Measurements from ENCODE around the gene MOSPD3.

The MOSPD3 gene

DNA sequence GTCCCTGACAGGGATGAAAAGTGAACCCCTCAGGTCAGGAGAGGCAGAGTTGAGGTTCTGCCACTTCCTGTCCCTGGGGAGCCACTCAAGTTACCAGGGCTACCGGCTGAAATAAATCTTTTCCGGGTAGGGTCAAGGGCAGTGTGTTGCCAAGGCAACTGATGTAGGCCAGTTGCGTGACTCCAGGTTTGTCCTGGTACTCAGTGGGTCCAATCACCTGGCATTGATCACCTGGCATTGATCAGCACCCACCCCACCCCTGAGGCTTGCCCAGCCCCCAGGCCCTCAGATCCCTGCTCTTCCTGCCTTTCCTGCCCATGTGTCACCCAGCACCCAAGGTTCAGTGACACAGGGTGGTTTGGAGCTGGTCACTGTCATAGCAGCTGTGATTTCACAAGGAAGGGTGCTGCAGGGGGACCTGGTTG lies 44.6 kb upstream of the MOSPD3 start:
- H3K9me3 ChIP-seq (ENCODE audit: control insufficient read depth, insufficient read depth, low read length): no peaks in the 10 kb centered on the region
- H3K4me2 ChIP-seq (ENCODE audit: low read length): peak overlapping the region; percentile 12
- peaks cover 11% of the 10 kb centered on the region for H3K27me3 ChIP-seq (ENCODE audit: control insufficient read depth, low read length)
- H3K36me3 ChIP-seq (ENCODE audit: control insufficient read depth, low read length): no peaks in the 10 kb centered on the region; the same call in 1 of the 2 replicates
- H3K9me2 ChIP-seq (replicated peaks; ENCODE audit: control insufficient read depth, low read length): no peaks in the 10 kb centered on the region
- H3K4me1 ChIP-seq (ENCODE audit: control insufficient read depth, low read length): peaks cover 38% of the 10 kb centered on the region
- H3K27ac ChIP-seq (ENCODE audit: low read depth, low read length): no peak overlapping the region
- H3F3A ChIP-seq (ENCODE audit: control insufficient read depth, insufficient read depth): no peaks in the 10 kb centered on the region
- H4K20me1 ChIP-seq (ENCODE audit: control insufficient read depth, insufficient read depth, low read depth, low read length): peaks cover 5% of the 10 kb centered on the region; the same call in 1 of the 2 replicates
- H3K79me2 ChIP-seq (ENCODE audit: control insufficient read depth, low read length): no peaks in the 10 kb centered on the region
- TF ChIP-seq EZH2phosphoT487 (IDR thresholded peaks at IDR 0.05; ENCODE audit: borderline replicate concordance, low read length) (no peak), CTCF (IDR thresholded peaks at IDR 0.05; ENCODE audit: low read depth, low read length, poor library complexity, severe bottlenecking) (no peak)
- no peak overlapping the region for H3K4me3 ChIP-seq (ENCODE audit: low read length)

GRCh38 chr7:100568176-100568895 lies 44.0 kb upstream of the MOSPD3 start:
- Histone ChIP-seq H3K4me1 (ENCODE audit: control insufficient read depth, low read length) (peaks cover 38% of the 10 kb centered on the region), H3K4me2 (ENCODE audit: low read length) (peak overlapping the region; percentile 12), H3K79me2 (ENCODE audit: control insufficient read depth, low read length) (no peaks in the 10 kb centered on the region), H3K27me3 (ENCODE audit: control insufficient read depth, low read length) (peaks cover 11% of the 10 kb centered on the region), H3K4me3 (ENCODE audit: low read length) (no peak overlapping the region), H3K9me2 (replicated peaks; ENCODE audit: control insufficient read depth, low read length) (no peaks in the 10 kb centered on the region), H3K27ac (ENCODE audit: low read depth, low read length) (no peak overlapping the region), H4K20me1 (ENCODE audit: control insufficient read depth, insufficient read depth, low read depth, low read length) (peaks cover 5% of the 10 kb centered on the region; the same call in 1 of the 2 replicates), H3F3A (ENCODE audit: control insufficient read depth, insufficient read depth) (no peaks in the 10 kb centered on the region), H3K36me3 (ENCODE audit: control insufficient read depth, low read length) (no peaks in the 10 kb centered on the region; the same call in 1 of the 2 replicates), H3K9me3 (ENCODE audit: control insufficient read depth, insufficient read depth, low read length) (no peaks in the 10 kb centered on the region)
- no peak for TF ChIP-seq CTCF (IDR thresholded peaks at IDR 0.05; ENCODE audit: low read depth, low read length, poor library complexity, severe bottlenecking)
- TF ChIP-seq EZH2phosphoT487 (IDR thresholded peaks at IDR 0.05; ENCODE audit: borderline replicate concordance, low read length): no peak

GRCh38 chr7:100568896-100569844 lies 43.2 kb upstream of the MOSPD3 start:
- H4K20me1 ChIP-seq (ENCODE audit: control insufficient read depth, insufficient read depth, low read depth, low read length): peaks cover 5% of the 10 kb centered on the region; the same call in 1 of the 2 replicates
- H3F3A ChIP-seq (ENCODE audit: control insufficient read depth, insufficient read depth): no peaks in the 10 kb centered on the region
- TF ChIP-seq CTCF (IDR thresholded peaks at IDR 0.05; ENCODE audit: low read depth, low read length, poor library complexity, severe bottlenecking) (peak; percentile 78), EZH2phosphoT487 (IDR thresholded peaks at IDR 0.05; ENCODE audit: borderline replicate concordance, low read length) (no peak)
- H3K27ac ChIP-seq (ENCODE audit: low read depth, low read length): no peak overlapping the region
- H3K4me1 ChIP-seq (ENCODE audit: control insufficient read depth, low read length): peaks cover 35% of the 10 kb centered on the region
- H3K27me3 ChIP-seq (ENCODE audit: control insufficient read depth, low read length): peaks cover 11% of the 10 kb centered on the region
- no peaks in the 10 kb centered on the region for H3K79me2 ChIP-seq (ENCODE audit: control insufficient read depth, low read length)
- peak overlapping the region; percentile 47 for H3K4me3 ChIP-seq (ENCODE audit: low read length)
- H3K9me2 ChIP-seq (replicated peaks; ENCODE audit: control insufficient read depth, low read length): no peaks in the 10 kb centered on the region
- peaks cover 3% of the 10 kb centered on the region; the same call in 1 of the 2 replicates for H3K36me3 ChIP-seq (ENCODE audit: control insufficient read depth, low read length)
- peak overlapping the region; percentile 68 for H3K4me2 ChIP-seq (ENCODE audit: low read length)
- no peaks in the 10 kb centered on the region for H3K9me3 ChIP-seq (ENCODE audit: control insufficient read depth, insufficient read depth, low read length)
